Liver (tissue), 9 donors: ENCODE results near the gene ZCCHC17. TPM values are rescaled to one million over a fixed set of nuclear protein-coding genes. Genes with fewer than 3 reads are reported as not detected.

Experiments
- DNase-seq: peaks from one replicate; pipeline ENCODE4 v3.0.0-alpha.2; 2017; ENCODE audit warnings: low spot score
- H3K27ac ChIP-seq, 2 donors: one replicate each; pipeline ENCODE4 v1.7.0; 2013; ENCODE audit warnings: inconsistent platforms in 2 of 2, low read length in 2 of 2, control low read depth in 1 of 2, low read depth in 1 of 2, mild to moderate bottlenecking in 1 of 2
- H3K27me3 ChIP-seq, 4 donors: one replicate each; pipeline versions ENCODE4 v1.6.1 to v1.7.0; 2013; ENCODE audit warnings: low read length in 3 of 4, inconsistent platforms in 1 of 4, mild to moderate bottlenecking in 1 of 4, moderate library complexity in 1 of 4; ENCODE audit not compliant: control insufficient read depth in 4 of 4, insufficient read depth in 4 of 4
- H3K36me3 ChIP-seq, 4 donors: one replicate each; pipeline versions ENCODE4 v1.6.1 to v1.7.0; 2013; ENCODE audit warnings: low read length in 3 of 4, mild to moderate bottlenecking in 3 of 4, low read depth in 1 of 4, moderate library complexity in 1 of 4; ENCODE audit not compliant: control insufficient read depth in 4 of 4, insufficient read depth in 3 of 4
- H3K4me1 ChIP-seq, 4 donors: one replicate each; pipeline versions ENCODE4 v1.6.1 to v1.7.0; 2013; ENCODE audit warnings: low read length in 3 of 4, mild to moderate bottlenecking in 3 of 4, moderate library complexity in 1 of 4; ENCODE audit not compliant: control insufficient read depth in 4 of 4, insufficient read depth in 4 of 4
- H3K4me3 ChIP-seq, 3 donors: one replicate each; pipeline versions ENCODE4 v1.6.1 to v1.7.0; 2013; ENCODE audit warnings: low read length in 3 of 3, control low read depth in 1 of 3, low read depth in 1 of 3, mild to moderate bottlenecking in 1 of 3
- H3K9ac ChIP-seq, 2 donors: one replicate each; pipeline ENCODE4 v1.7.0; 2013; ENCODE audit warnings: low read length in 2 of 2, mild to moderate bottlenecking in 2 of 2, moderate library complexity in 2 of 2, control low read depth in 1 of 2, low read depth in 1 of 2
- H3K9me3 ChIP-seq, 4 donors: one replicate each; pipeline versions ENCODE4 v1.6.1 to v1.7.0; 2013; ENCODE audit warnings: low read length in 3 of 4; ENCODE audit not compliant: control insufficient read depth in 4 of 4
- CTCF ChIP-seq: fragments of 150-350 bp; IDR thresholded peaks from 2 replicates; pipeline ENCODE4 v1.5.1; 2017; ENCODE audit warnings: improper control_type of control experiment, low read depth, low read length; ENCODE audit not compliant: missing input control
- EGR1 ChIP-seq, 2 donors: IDR thresholded peaks; 2 replicates each; pipeline ENCODE4 v1.6.1; 2016 to 2018; ENCODE audit warnings: antibody characterized with exemption in 2 of 2, low read depth in 2 of 2
- FOXA2 ChIP-seq: IDR thresholded peaks from 2 replicates; pipeline ENCODE4 v1.6.1; 2016; ENCODE audit warnings: antibody characterized with exemption
- GABPA ChIP-seq, 2 donors: IDR thresholded peaks in 1 of 2; conservative IDR thresholded peaks in 1 of 2; 2 replicates each; pipeline ENCODE4 v1.6.1; 2016; ENCODE audit warnings: antibody characterized with exemption in 2 of 2, mild to moderate bottlenecking in 1 of 2, moderate library complexity in 1 of 2
- HNF4G ChIP-seq: IDR thresholded peaks from 2 replicates; pipeline ENCODE4 v1.6.1; 2016; ENCODE audit warnings: antibody characterized with exemption
- NR2F2 ChIP-seq: IDR thresholded peaks from 2 replicates; pipeline ENCODE4 v1.6.1; 2016; ENCODE audit warnings: antibody characterized with exemption
- RAD21 ChIP-seq, 2 donors: IDR thresholded peaks; 2 replicates each; pipeline ENCODE4 v1.6.1; 2016; ENCODE audit warnings: antibody characterized with exemption in 2 of 2, mild to moderate bottlenecking in 2 of 2
- RXRA ChIP-seq, 2 donors: IDR thresholded peaks; 2 replicates each; pipeline ENCODE4 v1.6.1; 2017 to 2018; ENCODE audit warnings: antibody characterized with exemption in 2 of 2, mild to moderate bottlenecking in 1 of 2
- SP1 ChIP-seq: IDR thresholded peaks from 2 replicates; pipeline ENCODE4 v1.6.1; 2018; ENCODE audit warnings: antibody characterized with exemption, mild to moderate bottlenecking
- YY1 ChIP-seq: IDR thresholded peaks from 2 replicates; pipeline ENCODE4 v1.6.1; 2016; ENCODE audit warnings: antibody characterized with exemption, mild to moderate bottlenecking
- ZBTB33 ChIP-seq: IDR thresholded peaks from 2 replicates; pipeline ENCODE4 v1.6.1; 2016; ENCODE audit warnings: antibody characterized with exemption
- WGBS: extraction: QIAGEN DNeasy Blood & Tissue Kit; methylation state at CpG from one replicate; pipeline ENCODE4 v1.1.7; 2013; 5-methylcytosine and 5-hydroxymethylcytosine counted together
- polyA plus RNA-seq, 2 donors: library from polyadenylated mRNA; stranded (reverse) in 1 of 2; unstranded in 1 of 2; fragments of 200-250 nt in 1 of 2; fragments of >200 nt in 1 of 2; fragmentation: Nextera tagmentation in 1 of 2; extraction: Ambion mirVana in 1 of 2; gene quantifications; one replicate each; pipeline versions ENCODE4 v1.2.1 to v1.2.3, GENCODE V29; 2013 to 2015
- total RNA-seq, 2 donors: library from RNA; depleted of rRNA; stranded (reverse); fragments of >200 nt; gene quantifications; one replicate each; pipeline ENCODE4 v1.2.3, GENCODE V29; 2014
- TF ChIP-seq, protein P1 (sequence below): IDR thresholded peaks from 2 replicates; pipeline ENCODE4 v1.6.1; 2016; ENCODE audit warnings: antibody characterized with exemption, mild to moderate bottlenecking
- TF ChIP-seq, protein P2 (sequence below): IDR thresholded peaks from 2 replicates; pipeline ENCODE4 v1.6.1; 2016; ENCODE audit warnings: antibody characterized with exemption
- donor health status: healthy.
- donor health status: healthy.
- donor health status: healthy.
- donor health status: healthy.
- donor health status: healthy.

Gene ZCCHC17
- total and polyA plus RNA-seq, 4 donors: 7.4 to 15.1 (median 9.2) TPM

DNA sequence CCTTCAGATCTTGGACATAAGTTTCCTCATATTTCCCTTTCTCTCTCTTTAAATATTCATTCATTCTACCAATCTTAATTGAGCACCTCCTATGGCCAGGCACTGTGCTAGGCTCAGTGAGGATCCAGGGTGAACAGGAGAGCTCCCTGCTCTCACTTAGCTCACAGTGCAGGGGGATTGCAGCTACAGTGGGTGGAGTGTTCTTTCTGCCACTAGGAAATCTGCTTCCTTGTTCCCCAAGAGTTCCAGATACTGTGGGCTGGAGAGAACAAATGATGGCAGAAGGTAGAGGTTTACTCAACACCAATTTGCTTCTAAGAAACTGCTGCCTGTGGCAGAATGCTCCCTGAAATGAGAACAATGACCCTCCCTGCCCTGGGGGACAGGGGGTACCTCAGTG lies 81.2 kb downstream of the ZCCHC17 start:
- no peak overlapping the region for H3K9ac ChIP-seq
- H3K27me3 ChIP-seq: no peaks in the 10 kb centered on the region
- H3K4me3 ChIP-seq: no peak overlapping the region
- H3K36me3 ChIP-seq: no peaks in the 10 kb centered on the region
- peaks cover 2 to 5% (median 4%) of the 10 kb centered on the region in 4 donors for H3K4me1 ChIP-seq
- DNase-seq: no peak
- TF ChIP-seq, protein P1, sequence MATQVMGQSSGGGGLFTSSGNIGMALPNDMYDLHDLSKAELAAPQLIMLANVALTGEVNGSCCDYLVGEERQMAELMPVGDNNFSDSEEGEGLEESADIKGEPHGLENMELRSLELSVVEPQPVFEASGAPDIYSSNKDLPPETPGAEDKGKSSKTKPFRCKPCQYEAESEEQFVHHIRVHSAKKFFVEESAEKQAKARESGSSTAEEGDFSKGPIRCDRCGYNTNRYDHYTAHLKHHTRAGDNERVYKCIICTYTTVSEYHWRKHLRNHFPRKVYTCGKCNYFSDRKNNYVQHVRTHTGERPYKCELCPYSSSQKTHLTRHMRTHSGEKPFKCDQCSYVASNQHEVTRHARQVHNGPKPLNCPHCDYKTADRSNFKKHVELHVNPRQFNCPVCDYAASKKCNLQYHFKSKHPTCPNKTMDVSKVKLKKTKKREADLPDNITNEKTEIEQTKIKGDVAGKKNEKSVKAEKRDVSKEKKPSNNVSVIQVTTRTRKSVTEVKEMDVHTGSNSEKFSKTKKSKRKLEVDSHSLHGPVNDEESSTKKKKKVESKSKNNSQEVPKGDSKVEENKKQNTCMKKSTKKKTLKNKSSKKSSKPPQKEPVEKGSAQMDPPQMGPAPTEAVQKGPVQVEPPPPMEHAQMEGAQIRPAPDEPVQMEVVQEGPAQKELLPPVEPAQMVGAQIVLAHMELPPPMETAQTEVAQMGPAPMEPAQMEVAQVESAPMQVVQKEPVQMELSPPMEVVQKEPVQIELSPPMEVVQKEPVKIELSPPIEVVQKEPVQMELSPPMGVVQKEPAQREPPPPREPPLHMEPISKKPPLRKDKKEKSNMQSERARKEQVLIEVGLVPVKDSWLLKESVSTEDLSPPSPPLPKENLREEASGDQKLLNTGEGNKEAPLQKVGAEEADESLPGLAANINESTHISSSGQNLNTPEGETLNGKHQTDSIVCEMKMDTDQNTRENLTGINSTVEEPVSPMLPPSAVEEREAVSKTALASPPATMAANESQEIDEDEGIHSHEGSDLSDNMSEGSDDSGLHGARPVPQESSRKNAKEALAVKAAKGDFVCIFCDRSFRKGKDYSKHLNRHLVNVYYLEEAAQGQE: no peak
- TF ChIP-seq, protein P2, sequence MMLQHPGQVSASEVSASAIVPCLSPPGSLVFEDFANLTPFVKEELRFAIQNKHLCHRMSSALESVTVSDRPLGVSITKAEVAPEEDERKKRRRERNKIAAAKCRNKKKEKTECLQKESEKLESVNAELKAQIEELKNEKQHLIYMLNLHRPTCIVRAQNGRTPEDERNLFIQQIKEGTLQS: no peak
- no peak for TF ChIP-seq CTCF
- TF ChIP-seq YY1: no peak
- no peak for TF ChIP-seq HNF4G
- TF ChIP-seq NR2F2: no peak
- no peak overlapping the region for H3K27ac ChIP-seq
- no peaks in the 10 kb centered on the region for H3K9me3 ChIP-seq

GRCh38 chr1:31380181-31380580 lies 83.3 kb downstream of the ZCCHC17 start:
- no peak for DNase-seq
- no peak for TF ChIP-seq RAD21 (IDR thresholded peaks at IDR 0.05)
- TF ChIP-seq EGR1 (IDR thresholded peaks at IDR 0.05; ENCODE audit: low read depth in 2 of 2): no peak
- no peak for TF ChIP-seq ZBTB33
- no peak for TF ChIP-seq FOXA2
- TF ChIP-seq CTCF: no peak
- TF ChIP-seq HNF4G: no peak
- TF ChIP-seq, protein P1: no peak
- TF ChIP-seq GABPA (IDR thresholded peaks at IDR 0.05 in 1 of 2, conservative IDR thresholded peaks at IDR 0.05 in 1 of 2): no peak
- TF ChIP-seq SP1: no peak
- TF ChIP-seq RXRA (IDR thresholded peaks at IDR 0.05): no peak
- no peak for TF ChIP-seq YY1
- TF ChIP-seq, protein P2: no peak
- 86% methylated on average over 3 of the region's 3 CpGs for WGBS
- no peak overlapping the region for H3K27ac ChIP-seq
- H3K9me3 ChIP-seq: no peaks in the 10 kb centered on the region
- no peaks in the 10 kb centered on the region for H3K36me3 ChIP-seq
- H3K4me1 ChIP-seq: no peaks in the 10 kb centered on the region
- H3K4me3 ChIP-seq: no peak overlapping the region
- no peaks in the 10 kb centered on the region for H3K27me3 ChIP-seq
- H3K9ac ChIP-seq: no peak overlapping the region
